Middle frontal gyrus (tissue), 1 donor: ENCODE data around the gene LRRC15.

Experiments used
- DNase-seq: peaks from one replicate; pipeline ENCODE4 v3.0.0-alpha.2; 2015; ENCODE audit warnings: low spot score; ENCODE audit errors: extremely low spot score

The LRRC15 gene

GRCh38 chr3:194320744-194321243, 48.7 kb downstream of the LRRC15 start:
- no peak for DNase-seq

- no peak for DNase-seq
Observed at GRCh38 chr3:194320100-194320499, 49.4 kb downstream of the LRRC15 start.

- no peak for DNase-seq
Observed at GRCh38 chr3:194318511-194319161, 50.9 kb downstream of the LRRC15 start.

GRCh38 chr3:194316918-194317317, 52.6 kb downstream of the LRRC15 start:
- no peak for DNase-seq

GRCh38 chr3:194315965-194316361, 53.6 kb downstream of the LRRC15 start:
- DNase-seq, result no peak

GRCh38 chr3:194315088-194315964, 54.2 kb downstream of the LRRC15 start:
- DNase-seq, result peak; percentile 71

GRCh38 chr3:194314388-194315068, 55.0 kb downstream of the LRRC15 start:
- DNase-seq, result no peak

- DNase-seq, result no peak
Observed at GRCh38 chr3:194313560-194314387, 55.8 kb downstream of the LRRC15 start.

GRCh38 chr3:194312743-194313281, 56.7 kb downstream of the LRRC15 start:
- no peak for DNase-seq

- no peak for DNase-seq
Observed at GRCh38 chr3:194312186-194312742, 57.3 kb downstream of the LRRC15 start.

GRCh38 chr3:194311000-194311399, 58.5 kb downstream of the LRRC15 start:
- no peak for DNase-seq

- no peak for DNase-seq
Observed at GRCh38 chr3:194310060-194310835, 59.3 kb downstream of the LRRC15 start.

GRCh38 chr3:194308601-194309449, 60.7 kb downstream of the LRRC15 start:
- no peak for DNase-seq

- DNase-seq, result no peak
Observed at GRCh38 chr3:194307849-194308248, 61.7 kb downstream of the LRRC15 start.

- no peak for DNase-seq
Observed at GRCh38 chr3:194306771-194307640, 62.5 kb downstream of the LRRC15 start.

GRCh38 chr3:194306109-194306686, 63.3 kb downstream of the LRRC15 start:
- no peak for DNase-seq

- DNase-seq, result no peak
Observed at GRCh38 chr3:194305356-194306108, 64.0 kb downstream of the LRRC15 start.
